WTC11 (cell line): ENCODE measurements around the gene ZC2HC1C.

ENCODE experiments used
- ESRRA ChIP-seq: sonication (generic); formaldehyde crosslinking; IDR thresholded peaks from 2 replicates; pipeline ENCODE4 v1.8.1; 2022; ENCODE audit warnings: mild to moderate bottlenecking, missing genetic modification reagents, borderline replicate concordance
- JUN ChIP-seq: sonication (generic); formaldehyde crosslinking; IDR thresholded peaks from 2 replicates; pipeline ENCODE4 v1.8.0; 2023; ENCODE audit warnings: mild to moderate bottlenecking, missing genetic modification reagents
- SP1 ChIP-seq: sonication (generic); formaldehyde crosslinking; conservative IDR thresholded peaks from 2 replicates; pipeline ENCODE4 v1.8.1; 2022; ENCODE audit warnings: missing genetic modification reagents
- TEAD1 ChIP-seq: sonication (generic); formaldehyde crosslinking; IDR thresholded peaks from 2 replicates; pipeline ENCODE4 v1.8.0; 2022; ENCODE audit warnings: mild to moderate bottlenecking, missing genetic modification reagents
- TP53 ChIP-seq: sonication (generic); formaldehyde crosslinking; IDR thresholded peaks from 2 replicates; pipeline ENCODE4 v1.8.1; 2023; ENCODE audit warnings: mild to moderate bottlenecking, missing genetic modification reagents
- TF ChIP-seq, protein P1 (sequence below): fragments of 200-600 bp; IDR thresholded peaks from 2 replicates; pipeline ENCODE4 v1.8.0; 2022; ENCODE audit warnings: antibody characterized with exemption
- TF ChIP-seq, protein P2 (sequence below): sonication (generic); formaldehyde crosslinking; IDR thresholded peaks from 2 replicates; pipeline ENCODE4 v1.8.1; 2022; ENCODE audit warnings: mild to moderate bottlenecking, moderate library complexity, missing genetic modification reagents
- TF ChIP-seq, protein P3 (sequence below): sonication (generic); formaldehyde crosslinking; IDR thresholded peaks from 2 replicates; pipeline ENCODE4 v1.8.1; 2022; ENCODE audit warnings: mild to moderate bottlenecking, missing genetic modification reagents, moderate library complexity, borderline replicate concordance

DNA sequence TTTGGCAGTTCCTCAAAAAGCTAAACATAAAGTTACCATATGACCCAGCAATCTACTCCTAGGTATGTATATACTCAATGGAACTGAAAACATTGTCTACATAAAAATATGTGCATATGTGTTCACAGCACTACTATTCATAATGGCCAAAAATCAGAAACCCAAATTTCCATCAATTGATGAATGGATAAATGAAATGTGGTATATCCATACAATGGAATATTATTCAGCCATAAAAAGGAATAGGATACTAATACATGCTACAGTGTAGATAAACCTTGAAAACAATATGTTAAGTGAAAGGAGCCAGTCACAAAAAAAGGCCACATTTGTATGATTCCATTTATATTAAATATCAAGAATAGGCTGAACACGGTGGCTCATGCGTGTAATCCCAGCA lies 9.0 kb upstream of the ZC2HC1C start:
- TF ChIP-seq, protein P1, sequence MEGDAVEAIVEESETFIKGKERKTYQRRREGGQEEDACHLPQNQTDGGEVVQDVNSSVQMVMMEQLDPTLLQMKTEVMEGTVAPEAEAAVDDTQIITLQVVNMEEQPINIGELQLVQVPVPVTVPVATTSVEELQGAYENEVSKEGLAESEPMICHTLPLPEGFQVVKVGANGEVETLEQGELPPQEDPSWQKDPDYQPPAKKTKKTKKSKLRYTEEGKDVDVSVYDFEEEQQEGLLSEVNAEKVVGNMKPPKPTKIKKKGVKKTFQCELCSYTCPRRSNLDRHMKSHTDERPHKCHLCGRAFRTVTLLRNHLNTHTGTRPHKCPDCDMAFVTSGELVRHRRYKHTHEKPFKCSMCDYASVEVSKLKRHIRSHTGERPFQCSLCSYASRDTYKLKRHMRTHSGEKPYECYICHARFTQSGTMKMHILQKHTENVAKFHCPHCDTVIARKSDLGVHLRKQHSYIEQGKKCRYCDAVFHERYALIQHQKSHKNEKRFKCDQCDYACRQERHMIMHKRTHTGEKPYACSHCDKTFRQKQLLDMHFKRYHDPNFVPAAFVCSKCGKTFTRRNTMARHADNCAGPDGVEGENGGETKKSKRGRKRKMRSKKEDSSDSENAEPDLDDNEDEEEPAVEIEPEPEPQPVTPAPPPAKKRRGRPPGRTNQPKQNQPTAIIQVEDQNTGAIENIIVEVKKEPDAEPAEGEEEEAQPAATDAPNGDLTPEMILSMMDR = no peak
- no peak for TF ChIP-seq TP53 (CRISPR knock-in tag)
- TF ChIP-seq SP1 (CRISPR knock-in tag) = no peak
- no peak for TF ChIP-seq TEAD1
- TF ChIP-seq, protein P2, sequence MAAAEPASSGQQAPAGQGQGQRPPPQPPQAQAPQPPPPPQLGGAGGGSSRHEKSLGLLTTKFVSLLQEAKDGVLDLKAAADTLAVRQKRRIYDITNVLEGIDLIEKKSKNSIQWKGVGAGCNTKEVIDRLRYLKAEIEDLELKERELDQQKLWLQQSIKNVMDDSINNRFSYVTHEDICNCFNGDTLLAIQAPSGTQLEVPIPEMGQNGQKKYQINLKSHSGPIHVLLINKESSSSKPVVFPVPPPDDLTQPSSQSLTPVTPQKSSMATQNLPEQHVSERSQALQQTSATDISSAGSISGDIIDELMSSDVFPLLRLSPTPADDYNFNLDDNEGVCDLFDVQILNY (CRISPR knock-in tag) = no peak
- TF ChIP-seq, protein P3, sequence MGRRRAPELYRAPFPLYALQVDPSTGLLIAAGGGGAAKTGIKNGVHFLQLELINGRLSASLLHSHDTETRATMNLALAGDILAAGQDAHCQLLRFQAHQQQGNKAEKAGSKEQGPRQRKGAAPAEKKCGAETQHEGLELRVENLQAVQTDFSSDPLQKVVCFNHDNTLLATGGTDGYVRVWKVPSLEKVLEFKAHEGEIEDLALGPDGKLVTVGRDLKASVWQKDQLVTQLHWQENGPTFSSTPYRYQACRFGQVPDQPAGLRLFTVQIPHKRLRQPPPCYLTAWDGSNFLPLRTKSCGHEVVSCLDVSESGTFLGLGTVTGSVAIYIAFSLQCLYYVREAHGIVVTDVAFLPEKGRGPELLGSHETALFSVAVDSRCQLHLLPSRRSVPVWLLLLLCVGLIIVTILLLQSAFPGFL = no peak
- no peak for TF ChIP-seq ESRRA
- TF ChIP-seq JUN (CRISPR knock-in tag) = no peak
